K562 (cell line): ENCODE results near the gene NCMAP. TPM values are rescaled to one million over a fixed set of nuclear protein-coding genes. Genes with fewer than 3 reads are reported as not detected.

Source experiments
- ATF2 ChIP-seq: sonication (generic); formaldehyde crosslinking; IDR thresholded peaks from 2 replicates; pipeline ENCODE4 v1.8.1; 2022; ENCODE audit warnings: missing genetic modification reagents
- BCL6 ChIP-seq: fragments of 250-450 bp; sonication (Bioruptor Pico); IDR thresholded peaks from 2 replicates; pipeline ENCODE4 v1.4.0; 2020
- BHLHE40 ChIP-seq: IDR thresholded peaks from 2 replicates; pipeline ENCODE4 v1.6.1; 2011; ENCODE audit warnings: low read length, improper control_type of control experiment
- CHCHD3 ChIP-seq: fragments of 250-450 bp; sonication (Bioruptor Pico); IDR thresholded peaks from 2 replicates; pipeline ENCODE4 v2.1.2; 2022; ENCODE audit warnings: mild to moderate bottlenecking
- FOSL1 ChIP-seq: fragments of 200-800 bp; sonication (Bioruptor generic); conservative IDR thresholded peaks from 2 replicates; pipeline ENCODE4 v1.6.1; 2016; ENCODE audit warnings: missing genetic modification characterization, missing compliant biosample characterization
- FOXM1 ChIP-seq, 2 experiments: fragments of 450-650 bp in 1 of 2; sonication (generic) in 1 of 2; formaldehyde crosslinking in 1 of 2; IDR thresholded peaks; 2 replicates each; pipeline versions ENCODE4 v1.6.1 to v1.9.0; 2017 to 2022; ENCODE audit warnings: low read depth in 2 of 2, mild to moderate bottlenecking in 2 of 2, missing genetic modification reagents in 1 of 2, moderate library complexity in 1 of 2
- KDM4B ChIP-seq, 2 experiments: fragments of 450-650 bp in 1 of 2; sonication (generic) in 1 of 2; IDR thresholded peaks; 2 replicates each; pipeline ENCODE4 v1.6.1; 2016 to 2017; ENCODE audit warnings: borderline replicate concordance in 2 of 2, antibody characterized with exemption in 1 of 2, low read depth in 1 of 2, mild to moderate bottlenecking in 1 of 2
- MAFF ChIP-seq: IDR thresholded peaks from 2 replicates; pipeline ENCODE4 v1.6.1; 2012; ENCODE audit warnings: low read length, improper control_type of control experiment
- NEUROD1 ChIP-seq: fragments of 150-350 bp; IDR thresholded peaks from 2 replicates; pipeline ENCODE4 v1.6.1; 2014; ENCODE audit warnings: borderline replicate concordance, low read length, low read depth; ENCODE audit not compliant: partially characterized antibody
- NFATC3 ChIP-seq: fragments of 450-650 bp; IDR thresholded peaks from 2 replicates; pipeline ENCODE4 v1.6.1; 2017; ENCODE audit warnings: mild to moderate bottlenecking
- PCBP2 ChIP-seq: fragments of 200-400 bp; formaldehyde crosslinking; IDR thresholded peaks from 2 replicates; pipeline ENCODE4 v1.6.1; 2018; ENCODE audit warnings: low read length, low read depth, mild to moderate bottlenecking, moderate library complexity; ENCODE audit not compliant: poor library complexity, severe bottlenecking
- POLR2AphosphoS2 ChIP-seq: IDR thresholded peaks from 2 replicates; pipeline ENCODE4 v1.6.1; 2012; ENCODE audit warnings: low read length, improper control_type of control experiment
- RBM22 ChIP-seq: fragments of 200-400 bp; formaldehyde crosslinking; IDR thresholded peaks from 2 replicates; pipeline ENCODE4 v1.6.1; 2018; ENCODE audit warnings: low read length, low read depth; ENCODE audit not compliant: poor library complexity, severe bottlenecking
- SREBF2 ChIP-seq: sonication (generic); formaldehyde crosslinking; IDR thresholded peaks from 2 replicates; pipeline ENCODE4 v1.4.0; 2020; ENCODE audit warnings: mild to moderate bottlenecking, missing genetic modification reagents
- TBL1XR1 ChIP-seq, 2 experiments: IDR thresholded peaks; 2 replicates each; pipeline ENCODE4 v1.6.1; 2012; ENCODE audit warnings: improper control_type of control experiment in 2 of 2, low read length in 2 of 2, mild to moderate bottlenecking in 1 of 2
- TSC22D4 ChIP-seq: fragments of 450-650 bp; IDR thresholded peaks from 2 replicates; pipeline ENCODE4 v1.6.1; 2016; ENCODE audit warnings: missing genetic modification characterization, missing biosample characterization, control low read depth
- ZNF217 ChIP-seq: sonication (generic); formaldehyde crosslinking; IDR thresholded peaks from 2 replicates; pipeline ENCODE4 v1.8.0; 2022; ENCODE audit warnings: mild to moderate bottlenecking, missing genetic modification reagents
- ZNF347 ChIP-seq: fragments of 450-650 bp; formaldehyde crosslinking; IDR thresholded peaks from 2 replicates; pipeline ENCODE4 v1.4.0; 2020; ENCODE audit warnings: low read depth, mild to moderate bottlenecking, moderate library complexity
- ZNF551 ChIP-seq: fragments of 250-450 bp; sonication (Bioruptor Pico); IDR thresholded peaks from 2 replicates; pipeline ENCODE4 v1.5.0; 2021; ENCODE audit warnings: mild to moderate bottlenecking, moderate library complexity
- polyA plus RNA-seq, 8 experiments: library from polyadenylated mRNA; depleted of rRNA in 4 of 8; stranded (reverse) in 5 of 8; unstranded in 3 of 8; fragments of >200 nt; fragmentation: Nextera tagmentation in 2 of 8; fragmentation: Illumina TruSeq in 1 of 8; extraction: Ambion mirVana in 2 of 8; extraction: Trizol in 1 of 8; gene quantifications; 2 replicates each; pipeline versions ENCODE4 v1.2.1 to v1.2.3, GENCODE V29; 2011 to 2014; ENCODE audit warnings: inconsistent platforms in 1 of 8, missing spikeins in 1 of 8
- total RNA-seq, 7 experiments: library from RNA; depleted of rRNA in 6 of 7; stranded (reverse); fragments of >200 nt in 6 of 7; fragmentation: Illumina TruSeq in 2 of 7; extraction: Trizol in 2 of 7; gene quantifications; 2 replicates each; pipeline versions ENCODE4 v1.2.1 to v1.2.3, GENCODE V29; 2011 to 2021; ENCODE audit warnings: low replicate concordance in 1 of 7
- TF ChIP-seq, protein P1 (sequence below): fragments of 250-450 bp; sonication (Bioruptor Pico); IDR thresholded peaks from 2 replicates; pipeline ENCODE4 v1.8.0; 2021; ENCODE audit warnings: borderline replicate concordance, mild to moderate bottlenecking, moderate library complexity; ENCODE audit not compliant: poor library complexity, severe bottlenecking
- TF ChIP-seq, protein P2 (sequence below), 2 experiments: IDR thresholded peaks; 2 replicates each; pipeline ENCODE4 v1.6.1; 2011; ENCODE audit warnings: borderline replicate concordance in 1 of 2, control low read depth in 1 of 2, low read depth in 1 of 2, low read length in 1 of 2, mild to moderate bottlenecking in 1 of 2, mixed read lengths in 1 of 2, moderate library complexity in 1 of 2; ENCODE audit not compliant: insufficient read depth in 1 of 2, insufficient read length in 1 of 2, poor library complexity in 1 of 2, severe bottlenecking in 1 of 2; ENCODE audit errors: extremely low read depth in 1 of 2
- TF ChIP-seq, protein P3 (sequence below): fragments of 450-650 bp; formaldehyde crosslinking; IDR thresholded peaks from 2 replicates; pipeline ENCODE4 v1.4.0; 2020; ENCODE audit warnings: mild to moderate bottlenecking, moderate library complexity

The NCMAP gene
- total and polyA plus RNA-seq, 9 of the 15 experiments (the other 6 are each of a cell fraction or from before 2014, with no cell fraction given) = 0.03 TPM; not detected in 8

GRCh38 chr1:24642481-24643362, 86.8 kb downstream of the NCMAP start, which contains the start of gene SRRM1 (continued):
- no peak for TF ChIP-seq FOXM1 (IDR thresholded peaks at IDR 0.05; ENCODE audit: low read depth)
- TF ChIP-seq FOXM1 (CRISPR knock-in tag; IDR thresholded peaks at IDR 0.05; ENCODE audit: low read depth) = no peak; the same call in 1 of the 2 replicates
- no peak for TF ChIP-seq TSC22D4 (tag)
- TF ChIP-seq MAFF = no peak
- 0 out of 2 replicates have a peak, but pooled peaks have one; percentile 27 for TF ChIP-seq NFATC3
- TF ChIP-seq BHLHE40 = peak; percentile 99
- TF ChIP-seq TBL1XR1 (IDR thresholded peaks at IDR 0.05; ENCODE audit: low read length in 2 of 2) = peak; percentile 27 to 54; a peak in 2 of 4 replicates
- no peak for TF ChIP-seq ZNF347 (CRISPR knock-in tag)
- peak in 1 of 2 experiments; percentile 61; a peak in 1 of 4 replicates for TF ChIP-seq KDM4B (IDR thresholded peaks at IDR 0.05; ENCODE audit: borderline replicate concordance in 2 of 2, low read depth in 1 of 2)
- TF ChIP-seq PCBP2 = no peak
- TF ChIP-seq, protein P1, sequence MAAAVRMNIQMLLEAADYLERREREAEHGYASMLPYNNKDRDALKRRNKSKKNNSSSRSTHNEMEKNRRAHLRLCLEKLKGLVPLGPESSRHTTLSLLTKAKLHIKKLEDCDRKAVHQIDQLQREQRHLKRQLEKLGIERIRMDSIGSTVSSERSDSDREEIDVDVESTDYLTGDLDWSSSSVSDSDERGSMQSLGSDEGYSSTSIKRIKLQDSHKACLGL (CRISPR knock-in tag) = no peak
- peak; percentile 91 for TF ChIP-seq NEUROD1
- no peak for TF ChIP-seq FOSL1 (tag)
- no peak for TF ChIP-seq ZNF217 (CRISPR knock-in tag)
- no peak for TF ChIP-seq BCL6 (CRISPR knock-in tag)
- TF ChIP-seq ATF2 (CRISPR knock-in tag) = no peak
- TF ChIP-seq ZNF551 (CRISPR knock-in tag) = no peak
- TF ChIP-seq, protein P2, sequence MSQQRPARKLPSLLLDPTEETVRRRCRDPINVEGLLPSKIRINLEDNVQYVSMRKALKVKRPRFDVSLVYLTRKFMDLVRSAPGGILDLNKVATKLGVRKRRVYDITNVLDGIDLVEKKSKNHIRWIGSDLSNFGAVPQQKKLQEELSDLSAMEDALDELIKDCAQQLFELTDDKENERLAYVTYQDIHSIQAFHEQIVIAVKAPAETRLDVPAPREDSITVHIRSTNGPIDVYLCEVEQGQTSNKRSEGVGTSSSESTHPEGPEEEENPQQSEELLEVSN (IDR thresholded peaks at IDR 0.05; ENCODE audit: borderline replicate concordance in 1 of 2, extremely low read depth in 1 of 2, insufficient read depth in 1 of 2, insufficient read length in 1 of 2, low read depth in 1 of 2, low read length in 1 of 2, poor library complexity in 1 of 2, severe bottlenecking in 1 of 2) = peak; percentile 51 to 94
- TF ChIP-seq POLR2AphosphoS2 = no peak; the same call in 1 of the 2 replicates
- TF ChIP-seq, protein P3, sequence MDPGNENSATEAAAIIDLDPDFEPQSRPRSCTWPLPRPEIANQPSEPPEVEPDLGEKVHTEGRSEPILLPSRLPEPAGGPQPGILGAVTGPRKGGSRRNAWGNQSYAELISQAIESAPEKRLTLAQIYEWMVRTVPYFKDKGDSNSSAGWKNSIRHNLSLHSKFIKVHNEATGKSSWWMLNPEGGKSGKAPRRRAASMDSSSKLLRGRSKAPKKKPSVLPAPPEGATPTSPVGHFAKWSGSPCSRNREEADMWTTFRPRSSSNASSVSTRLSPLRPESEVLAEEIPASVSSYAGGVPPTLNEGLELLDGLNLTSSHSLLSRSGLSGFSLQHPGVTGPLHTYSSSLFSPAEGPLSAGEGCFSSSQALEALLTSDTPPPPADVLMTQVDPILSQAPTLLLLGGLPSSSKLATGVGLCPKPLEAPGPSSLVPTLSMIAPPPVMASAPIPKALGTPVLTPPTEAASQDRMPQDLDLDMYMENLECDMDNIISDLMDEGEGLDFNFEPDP (CRISPR knock-in tag) = no peak
- TF ChIP-seq RBM22 = no peak
- TF ChIP-seq SREBF2 (CRISPR knock-in tag) = no peak
- TF ChIP-seq CHCHD3 (CRISPR knock-in tag) = no peak
